ENCODE results near the gene HCN3. TPM values are rescaled to one million over a fixed set of nuclear protein-coding genes. Genes with fewer than 3 reads are reported as not detected.

The HCN3 gene
- 0.87 and 1.1 TPM in 2 replicates for total RNA-seq

DNA sequence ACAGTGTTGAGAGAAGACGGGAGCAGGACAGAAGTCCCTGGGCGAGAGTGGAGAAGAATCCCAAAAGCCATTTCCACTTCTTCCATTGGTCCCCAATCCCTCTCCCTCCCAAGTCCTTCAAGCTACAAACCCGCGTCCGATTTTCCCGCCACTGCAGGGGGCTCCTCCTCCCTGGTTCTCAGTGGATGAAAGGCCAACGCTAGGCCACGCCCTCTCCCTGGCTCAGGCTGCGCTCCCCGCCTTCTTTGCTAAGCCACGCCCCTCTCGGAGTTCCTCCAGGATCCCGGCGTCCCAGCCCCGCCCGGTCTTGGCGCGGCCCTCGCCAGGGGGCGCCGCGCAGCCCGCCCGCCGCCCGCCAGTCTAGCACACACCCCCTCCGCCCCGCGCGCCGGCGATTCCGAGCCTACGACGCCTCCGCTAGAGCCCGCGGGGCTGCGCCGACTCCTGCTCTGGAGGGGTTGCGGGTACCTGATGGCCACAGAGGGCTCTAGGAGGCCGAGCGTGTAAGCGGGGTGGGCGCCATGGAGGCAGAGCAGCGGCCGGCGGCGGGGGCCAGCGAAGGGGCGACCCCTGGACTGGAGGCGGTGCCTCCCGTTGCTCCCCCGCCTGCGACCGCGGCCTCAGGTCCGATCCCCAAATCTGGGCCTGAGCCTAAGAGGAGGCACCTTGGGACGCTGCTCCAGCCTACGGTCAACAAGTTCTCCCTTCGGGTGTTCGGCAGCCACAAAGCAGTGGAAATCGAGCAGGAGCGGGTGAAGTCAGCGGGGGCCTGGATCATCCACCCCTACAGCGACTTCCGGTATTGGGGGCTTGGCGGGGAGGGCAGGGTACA lies at the start of gene HCN3:
Gene HCN3, plus strand, starts transcription at position 394 of the 832 bp plus-strand sequence. Its CDS starts 128 bp downstream, at position 522.

DNA sequence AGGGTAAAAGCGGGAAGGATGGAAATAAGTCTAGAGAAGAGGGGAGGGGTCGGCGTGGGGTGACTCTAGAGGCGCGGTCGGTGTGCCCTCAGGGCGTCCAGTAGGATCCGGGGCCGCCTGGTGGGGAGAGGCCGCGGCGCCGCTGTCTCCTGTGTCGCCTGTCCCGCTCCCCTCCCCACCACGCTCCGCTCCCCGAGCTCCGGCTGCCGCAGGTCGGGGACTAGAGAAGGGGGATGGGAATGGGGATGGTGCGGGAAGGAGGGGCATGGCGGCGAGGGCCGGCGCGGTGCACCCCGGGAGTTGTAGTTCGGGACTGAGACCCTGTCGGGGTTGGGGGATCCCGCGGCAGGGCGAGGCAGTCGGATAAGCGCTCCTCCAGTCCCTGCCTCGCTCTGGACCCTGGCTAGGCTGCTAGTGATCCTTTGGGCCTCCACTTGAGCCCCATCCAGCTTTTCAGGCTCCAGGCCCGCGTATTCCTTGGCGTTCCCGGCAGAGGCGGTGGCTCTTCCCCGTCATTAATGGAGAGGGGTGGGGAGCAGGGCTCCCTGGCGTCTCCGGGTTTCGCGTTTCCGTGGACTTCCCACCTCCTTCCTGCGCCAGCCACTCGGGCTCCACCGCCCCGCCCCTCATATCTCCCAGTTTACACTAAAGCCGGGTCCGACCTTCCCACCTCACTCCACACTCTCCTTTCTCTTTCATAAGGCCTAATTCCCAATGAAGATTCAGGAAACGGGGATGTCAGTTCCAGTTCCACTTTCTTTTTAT lies 21.8 kb upstream of the HCN3 start, which contains the start of gene ENTREP3:
Gene ENTREP3, minus strand, starts transcription at position 241 of the 765 bp plus-strand sequence. CDS start 606 bp downstream, outside the sequence.

DNA sequence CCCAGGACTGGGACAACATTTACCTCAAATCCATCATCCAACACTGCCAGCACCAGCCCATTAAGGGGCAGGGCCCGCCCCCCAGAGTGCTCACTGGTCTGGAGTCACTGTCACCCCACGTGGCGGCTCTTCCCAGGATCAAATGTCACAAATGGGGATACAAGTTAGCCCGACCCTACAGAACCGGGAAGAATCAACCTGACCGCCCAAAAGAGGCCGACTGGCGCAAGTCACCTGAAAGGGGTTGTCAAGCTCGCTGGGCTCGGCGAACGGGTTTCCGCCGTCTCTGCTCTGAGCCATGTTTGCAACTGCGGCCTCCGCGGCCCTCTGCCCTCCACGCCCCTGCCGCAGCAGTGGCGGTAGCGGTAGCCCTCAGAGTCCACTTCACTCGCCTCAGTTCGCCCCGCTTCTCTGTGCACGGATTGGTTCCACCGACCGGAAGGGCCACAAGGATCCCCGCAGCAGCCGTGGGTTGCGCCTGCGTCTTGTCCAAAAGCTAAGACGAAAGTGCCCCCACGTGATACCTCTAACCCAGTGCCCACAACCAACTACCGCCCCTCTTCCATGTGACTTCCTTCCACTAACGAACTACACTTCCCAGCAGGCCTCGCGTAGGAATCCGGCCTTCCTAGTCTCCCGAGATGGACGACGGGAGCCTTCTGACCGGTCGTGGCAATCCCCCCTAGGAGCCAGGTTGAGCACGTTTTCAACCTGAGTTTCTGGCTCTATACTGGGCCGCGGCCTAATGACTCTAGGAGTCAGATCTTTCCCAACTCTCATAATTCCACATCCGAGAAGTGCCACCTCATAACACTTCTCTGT lies 15.2 kb upstream of the HCN3 start, which contains the start of gene SCAMP3:
Gene SCAMP3, minus strand, starts transcription at position 509 of the 822 bp plus-strand sequence. Its CDS starts 209 bp downstream, at position 300.

DNA sequence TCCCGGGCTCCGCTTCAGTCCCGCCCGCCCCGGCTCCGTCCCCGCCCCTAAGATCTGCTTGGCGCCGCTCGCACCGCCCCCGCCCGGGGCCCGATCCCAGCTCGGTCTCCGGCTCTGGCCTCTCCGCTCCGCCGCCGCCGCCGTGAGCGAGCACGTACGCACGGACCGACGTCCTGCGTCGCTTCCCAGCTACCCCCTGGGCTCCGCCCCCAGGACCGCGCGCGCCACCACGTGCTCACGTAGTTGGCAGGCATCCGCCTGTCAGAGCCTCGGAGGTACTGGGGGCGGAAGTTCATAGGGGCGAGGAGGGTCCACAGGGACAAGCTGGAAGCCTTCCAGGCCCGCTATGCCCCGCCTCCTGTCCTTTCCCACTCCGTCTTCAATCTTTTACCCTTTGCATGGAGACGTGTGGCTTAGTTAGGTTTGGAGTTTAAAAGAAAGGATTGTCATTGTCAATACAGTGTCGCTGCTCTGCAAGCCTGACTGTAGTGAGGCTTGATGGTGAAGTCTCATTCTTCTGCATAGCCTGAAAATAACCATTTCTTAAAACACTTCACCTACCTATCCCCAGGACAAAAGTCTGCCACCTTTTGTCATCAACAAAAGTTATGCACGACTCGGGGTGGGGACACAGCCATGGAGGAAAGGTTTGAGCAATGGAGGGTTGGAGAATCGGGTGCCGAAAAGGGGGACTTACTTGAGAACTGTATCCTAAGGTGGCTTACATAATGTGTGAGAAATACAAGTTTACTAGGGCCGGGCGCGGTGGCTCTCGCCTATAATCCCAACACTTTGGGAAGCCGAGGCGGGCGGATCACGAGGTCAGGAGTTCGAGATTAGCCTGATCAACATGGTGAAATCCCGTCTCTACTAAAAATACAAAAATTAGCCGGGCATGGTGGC lies 3.7 kb upstream of the HCN3 start, which contains the start of gene CLK2:
Gene CLK2, minus strand, starts transcription at position 162 of the 903 bp plus-strand sequence. CDS start 2,527 bp downstream, outside the sequence.

DNA sequence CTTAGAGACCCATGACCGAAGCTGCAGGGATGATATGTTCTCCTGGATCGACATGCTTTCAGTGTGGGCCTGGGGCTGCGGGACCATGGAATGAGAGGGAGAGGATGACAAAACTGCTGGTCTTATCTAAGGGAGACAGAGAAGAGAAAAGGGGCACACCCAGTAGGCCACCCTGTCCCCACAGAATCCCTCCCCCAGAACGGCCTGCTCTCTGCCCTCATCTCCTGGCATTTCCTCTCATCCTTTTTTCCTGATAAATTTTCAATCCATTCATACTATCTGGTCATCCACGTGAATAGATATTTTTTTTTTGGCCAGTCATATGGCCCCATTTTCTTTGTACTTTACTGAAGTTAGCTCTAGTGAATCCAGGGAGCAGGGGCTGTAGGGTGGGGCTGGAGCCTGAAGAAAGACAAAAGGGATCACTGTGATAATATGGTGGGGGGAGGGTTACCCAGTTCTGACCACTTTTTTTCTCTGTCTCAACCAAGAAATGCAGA lies 24.1 kb downstream of the HCN3 start, which contains the start of gene PKLR:
Gene PKLR, minus strand, starts transcription at position 97 of the 500 bp plus-strand sequence. Its CDS starts 43 bp downstream, at position 54.

DNA sequence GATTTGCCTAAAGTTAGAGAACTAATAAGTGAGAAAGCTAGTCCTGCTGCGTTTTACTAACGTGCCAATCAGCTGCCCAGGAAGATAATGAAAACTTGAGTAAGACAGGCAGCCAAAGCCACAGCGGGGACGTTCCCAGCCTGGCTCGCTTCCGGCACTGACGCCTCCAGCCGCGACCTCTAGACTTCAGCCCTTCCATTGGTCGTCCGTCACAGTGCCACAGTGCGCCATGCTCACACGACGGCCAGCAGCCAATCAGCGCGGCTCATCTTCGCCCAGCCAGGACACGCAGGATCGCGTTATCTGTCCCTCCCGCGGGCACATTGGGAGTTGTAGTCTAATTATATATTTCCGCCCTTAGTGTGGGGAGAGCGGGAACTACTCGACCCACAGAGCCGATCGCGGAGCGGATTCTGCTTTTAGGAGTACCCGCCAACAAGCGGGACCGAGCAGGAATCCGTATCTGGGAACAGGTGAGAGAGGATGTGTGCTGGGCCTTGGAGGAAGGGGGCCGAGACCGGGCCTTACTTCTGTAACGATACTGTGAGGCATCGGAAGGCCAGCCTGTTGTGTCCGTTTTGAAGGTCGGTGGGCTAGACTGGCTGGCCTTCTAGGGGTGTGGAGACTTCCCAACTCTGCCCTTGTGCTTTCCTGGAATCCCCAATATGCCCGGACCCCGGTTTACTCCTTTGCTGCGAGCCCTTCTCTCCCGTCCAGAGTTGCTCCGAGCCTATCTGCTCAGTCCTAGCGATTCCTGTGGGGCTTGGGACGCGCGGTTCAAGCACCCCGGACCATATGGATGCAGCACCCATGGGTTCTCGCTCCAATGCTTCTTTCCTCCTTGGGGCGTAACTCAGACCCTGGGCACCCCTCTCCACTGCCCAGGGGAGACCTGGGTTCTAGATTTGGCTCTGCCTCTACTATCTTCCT lies 31.5 kb downstream of the HCN3 start, which contains the start of gene FDPS:
Gene FDPS, plus strand, starts transcription at position 374 of the 930 bp plus-strand sequence. CDS start 924 bp downstream, outside the sequence.

DNA sequence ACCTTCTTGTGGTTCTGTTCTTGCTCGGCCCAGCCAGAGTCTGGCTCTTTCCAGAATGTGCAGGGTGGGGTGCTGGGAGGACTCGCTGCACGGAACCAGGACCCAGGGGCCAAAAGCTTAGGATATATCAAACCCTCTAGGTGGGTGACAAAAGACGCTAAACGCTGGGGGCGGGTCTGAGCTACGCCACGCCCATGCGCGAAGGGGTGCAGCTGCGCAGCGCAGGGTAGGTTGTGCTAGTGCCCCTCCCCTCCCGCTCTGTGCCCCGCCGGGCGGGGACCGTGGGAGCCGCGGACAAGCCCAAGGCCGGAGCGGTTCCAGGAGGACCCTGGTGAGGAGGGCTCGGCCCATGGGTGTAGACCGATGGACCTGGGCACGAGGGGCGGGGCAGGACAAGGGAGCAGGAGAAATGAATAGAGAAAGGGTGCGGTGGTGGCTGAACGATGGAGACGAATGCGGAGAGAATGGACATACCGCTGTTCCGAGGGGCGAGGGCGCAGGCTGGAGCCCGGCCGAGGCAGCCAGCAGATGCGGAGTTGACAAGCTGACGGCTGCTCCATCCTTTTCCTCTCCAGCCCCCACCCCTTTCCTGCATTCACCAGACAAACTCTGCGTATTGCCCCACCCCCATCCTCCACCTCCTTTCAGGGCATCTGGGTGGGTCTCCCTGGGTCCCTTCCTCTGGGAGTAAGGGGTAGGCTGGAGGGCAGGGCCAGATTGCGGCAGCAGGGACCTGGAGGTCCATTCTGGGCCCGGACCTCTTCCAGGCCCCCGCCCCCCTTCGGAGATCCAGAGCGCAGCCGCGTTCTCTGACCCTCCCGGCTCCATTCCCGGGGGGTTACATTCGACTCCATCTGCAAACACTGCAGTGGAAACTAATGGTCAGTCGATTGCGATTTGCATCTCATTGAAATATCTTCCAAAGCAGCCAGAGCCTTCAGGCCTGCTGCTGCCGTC lies 43.7 kb downstream of the HCN3 start, which contains the start of gene RUSC1:
Gene RUSC1, plus strand, starts transcription at position 234 of the 957 bp plus-strand sequence. CDS start 880 bp downstream, outside the sequence.

Other genes with a start within 250 kb of the HCN3 start
- 0.06 TPM in 1 of 2 replicates, not detected in the other for gene DCST2, start 243.7 kb upstream of the HCN3 start, total RNA-seq
- not detected in 2 replicates for gene DCST1, start 243.6 kb upstream of the HCN3 start, total RNA-seq
- 80.9 and 98.0 TPM in 2 replicates for gene ADAM15, start 226.1 kb upstream of the HCN3 start, total RNA-seq
- 1.8 and 2.7 TPM in 2 replicates for gene EFNA4, start 213.7 kb upstream of the HCN3 start, total RNA-seq
- gene EFNA3, start 198.6 kb upstream of the HCN3 start, total RNA-seq = 0.37 and 0.53 TPM in 2 replicates
- 1.1 and 1.2 TPM in 2 replicates for gene EFNA1, start 149.6 kb upstream of the HCN3 start, total RNA-seq
- gene SLC50A1, start 141.6 kb upstream of the HCN3 start, total RNA-seq = 21.9 and 27.0 TPM in 2 replicates
- 24.9 and 42.1 TPM in 2 replicates for gene DPM3, start 136.9 kb upstream of the HCN3 start, total RNA-seq
- gene KRTCAP2, start 104.2 kb upstream of the HCN3 start, total RNA-seq = 86.8 and 98.7 TPM in 2 replicates
- 3.6 and 4.2 TPM in 2 replicates for gene TRIM46, start 103.6 kb upstream of the HCN3 start, total RNA-seq
- gene THBS3, start 69.6 kb upstream of the HCN3 start, total RNA-seq = 33.2 and 45.4 TPM in 2 replicates
- 31.0 and 33.8 TPM in 2 replicates for gene MTX1, start 68.8 kb upstream of the HCN3 start, total RNA-seq
- gene ENTREP3, start 22.0 kb upstream of the HCN3 start, total RNA-seq = 4.8 and 6.8 TPM in 2 replicates
- 47.4 and 58.7 TPM in 2 replicates for gene SCAMP3, start 15.1 kb upstream of the HCN3 start, total RNA-seq
- gene CLK2, start 4.0 kb upstream of the HCN3 start, total RNA-seq = 26.2 and 26.4 TPM in 2 replicates
- gene PKLR, start 24.0 kb downstream of the HCN3 start, total RNA-seq = not detected in 2 replicates
- 219 and 229 TPM in 2 replicates for gene FDPS, start 31.4 kb downstream of the HCN3 start, total RNA-seq
- gene RUSC1, start 43.4 kb downstream of the HCN3 start, total RNA-seq = 9.5 TPM in 2 replicates